Ovary (tissue), 9 donors: ENCODE data around the gene REM2. TPM values are rescaled to one million over a fixed set of nuclear protein-coding genes. Genes with fewer than 3 reads are reported as not detected.

Experiments used
- DNase-seq, 5 donors: peaks; one replicate each; pipeline ENCODE4 v3.0.0-alpha.2; 2019 to 2020
- H3K27ac ChIP-seq, 2 donors: fragments of 200-600 bp; one replicate each; pipeline versions ENCODE4 v1.5.1 to v1.8.0; 2019 to 2022
- H3K27me3 ChIP-seq: fragments of 200-600 bp; one replicate; pipeline ENCODE4 v1.8.0; 2022
- H3K36me3 ChIP-seq: fragments of 200-600 bp; sonication (generic); one replicate; pipeline ENCODE4 v1.5.1; 2019
- H3K4me1 ChIP-seq: one replicate; pipeline ENCODE4 v1.8.1; 2013; ENCODE audit warnings: mild to moderate bottlenecking, moderate library complexity; ENCODE audit not compliant: insufficient read depth
- H3K4me3 ChIP-seq: fragments of 200-600 bp; sonication (generic); one replicate; pipeline ENCODE4 v1.5.1; 2017
- H3K9me3 ChIP-seq, 2 donors: fragments of 200-600 bp in 1 of 2; sonication (generic) in 1 of 2; one replicate each; pipeline versions ENCODE4 v1.5.1 to v1.8.1; 2013 to 2019; ENCODE audit warnings: mild to moderate bottlenecking in 1 of 2, moderate library complexity in 1 of 2
- CTCF ChIP-seq, 3 donors: fragments of 450-650 bp in 2 of 3; fragments of 200-600 bp in 1 of 3; IDR thresholded peaks; one replicate each; pipeline versions ENCODE4 v1.5.1 to v1.8.0; 2016 to 2022; ENCODE audit warnings: antibody characterized with exemption in 3 of 3, mild to moderate bottlenecking in 1 of 3
- EP300 ChIP-seq: sonication (generic); formaldehyde crosslinking; IDR thresholded peaks from one replicate; pipeline ENCODE4 v1.6.1; 2017; ENCODE audit warnings: antibody characterized with exemption
- POLR2A ChIP-seq: fragments of 450-650 bp; IDR thresholded peaks from one replicate; pipeline ENCODE4 v1.6.1; 2017; ENCODE audit warnings: antibody characterized with exemption, mild to moderate bottlenecking, moderate library complexity
- WGBS, 3 donors: extraction: QIAGEN DNeasy Blood & Tissue Kit in 1 of 3; methylation state at CpG; one replicate each; pipeline versions ENCODE4 v1.1.5 to v1.1.7; 2013 to 2017; 5-methylcytosine and 5-hydroxymethylcytosine counted together
- intact Hi-C, 4 donors: fragments of 100-400 bp; cut with DNase I; formaldehyde crosslinking; loops; one replicate each; pipeline versions ENCODE4 v1.11.0 to v1.15.1; 2022 to 2023
- polyA plus RNA-seq, 2 donors: library from polyadenylated mRNA; stranded (reverse); fragments of 200-250 nt in 1 of 2; fragments of 350-450 nt in 1 of 2; fragmentation: Illumina TruSeq in 1 of 2; extraction: RNeasy Lipid Tissue Mini Kit (QIAGEN cat#74804) in 1 of 2; gene quantifications; one replicate each; pipeline ENCODE4 v1.2.3, GENCODE V29; 2013 to 2014
- total RNA-seq, 7 donors: library from RNA; depleted of rRNA in 2 of 7; stranded (reverse); fragments of >200 nt in 2 of 7; fragmentation: NEBNext Ultra II Directional in 3 of 7; extraction: Animal tissue kit (Norgen Biotek cat#: 25700) in 3 of 7; gene quantifications; one replicate each; pipeline versions ENCODE4 v1.1.0 to v1.2.4, GENCODE V29; 2016 to 2023
- donor health status: DM: no; HTN: no; CAD: no; lungs with moderate emphysema.
- donor health status: DM: no; HTN: no; CAD: no.
- donor health status: Bipolar disorder and iron deficiency.
- donor health status: DM: yes; HTN: yes; CAD: no.
- donor health status: DM: no; HTN: no; CAD: no.
- donor health status: DM: yes; HTN: yes; CAD: no.

The REM2 gene
- total and polyA plus RNA-seq, 9 donors = 0.12 to 1.1 (median 0.66) TPM

- WGBS, 3 donors = 62 to 76% (median 74%) methylated on average over 1 of the region's 1 CpG
Measured at GRCh38 chr14:22890416-22890815, 7.4 kb downstream of the REM2 start.

GRCh38 chr14:22892488-22892887, 9.5 kb downstream of the REM2 start:
- intact Hi-C loops = no loop called here
- Histone ChIP-seq H3K27me3 (no peaks in the 10 kb centered on the region), H3K36me3 (no peaks in the 10 kb centered on the region), H3K9me3 (no peaks in the 10 kb centered on the region), H3K27ac (no peak overlapping the region), H3K4me3 (no peak overlapping the region), H3K4me1 (peaks cover 6% of the 10 kb centered on the region)
- 79 to 88% (median 83%) methylated on average over 7 of the region's 7 CpGs for WGBS, 3 donors
- TF ChIP-seq POLR2A = no peak
- no peak for TF ChIP-seq CTCF (IDR thresholded peaks at IDR 0.05)
- TF ChIP-seq EP300 = no peak
- no peak for DNase-seq

More at GRCh38 chr14:22890416-22890815, 7.4 kb downstream of the REM2 start:
- Histone ChIP-seq H3K9me3 (no peaks in the 10 kb centered on the region), H3K27ac (no peak overlapping the region), H3K4me1 (peaks cover 6% of the 10 kb centered on the region), H3K27me3 (no peaks in the 10 kb centered on the region), H3K4me3 (no peak overlapping the region), H3K36me3 (no peaks in the 10 kb centered on the region)
- TF ChIP-seq POLR2A (no peak), CTCF (IDR thresholded peaks at IDR 0.05) (no peak), EP300 (no peak)
- intact Hi-C loops = no loop called here
- no peak for DNase-seq

GRCh38 chr14:22893706-22894105, 10.7 kb downstream of the REM2 start:
- intact Hi-C loops = no loop called here
- no peak overlapping the region for H3K4me3 ChIP-seq
- H3K27ac ChIP-seq = no peak overlapping the region
- H3K4me1 ChIP-seq = no peaks in the 10 kb centered on the region
- TF ChIP-seq POLR2A = no peak
- DNase-seq = no peak
- no peaks in the 10 kb centered on the region for H3K27me3 ChIP-seq
- WGBS, 3 donors = 75 to 81% (median 77%) methylated on average over 4 of the region's 4 CpGs
- no peaks in the 10 kb centered on the region for H3K9me3 ChIP-seq
- H3K36me3 ChIP-seq = no peaks in the 10 kb centered on the region

GRCh38 chr14:22895402-22895801, 12.4 kb downstream of the REM2 start:
- no peaks in the 10 kb centered on the region for H3K9me3 ChIP-seq
- H3K27ac ChIP-seq = no peak overlapping the region
- H3K27me3 ChIP-seq = no peaks in the 10 kb centered on the region
- 89 to 100% (median 98%) methylated on average over 1 of the region's 1 CpG for WGBS, 3 donors
- TF ChIP-seq EP300 (no peak), CTCF (IDR thresholded peaks at IDR 0.05) (no peak), POLR2A (no peak)
- no peak overlapping the region for H3K4me3 ChIP-seq
- H3K4me1 ChIP-seq = peaks cover 1% of the 10 kb centered on the region
- DNase-seq = no peak
- H3K36me3 ChIP-seq = no peaks in the 10 kb centered on the region
- intact Hi-C loops = no loop called here

- Histone ChIP-seq H3K27me3 (no peaks in the 10 kb centered on the region), H3K27ac (no peak overlapping the region), H3K4me1 (peaks cover 1% of the 10 kb centered on the region), H3K4me3 (no peak overlapping the region), H3K36me3 (no peaks in the 10 kb centered on the region), H3K9me3 (no peaks in the 10 kb centered on the region)
- DNase-seq = no peak
- intact Hi-C loops = no loop called here
- WGBS, 3 donors = 23 to 36% (median 25%) methylated on average over 5 of the region's 5 CpGs
- TF ChIP-seq CTCF (IDR thresholded peaks at IDR 0.05) (no peak), POLR2A (no peak), EP300 (no peak)
Measured at GRCh38 chr14:22896356-22896755, 13.3 kb downstream of the REM2 start.
